ENCODE data around the gene HAAO. TPM values are rescaled to one million over a fixed set of nuclear protein-coding genes. Genes with fewer than 3 reads are reported as not detected.
A peak's percentile ranks its signal among the peaks of the same experiment; 100 is the strongest.

The HAAO gene
- total and polyA plus RNA-seq, 2 experiments from 2014 or later = 2.6 to 3.2 TPM

GRCh38 chr2:42827647-42828486 lies 35.5 kb upstream of the HAAO start (continued):
- TF ChIP-seq ZNF462 (CRISPR knock-in tag; IDR thresholded peaks at IDR 0.05) (no peak), POLR2AphosphoS5 (IDR thresholded peaks at IDR 0.05; ENCODE audit: low read depth) (no peak), CTCF (conservative IDR thresholded peaks at IDR 0.05; ENCODE audit: low read depth in 2 of 2) (peak; percentile 87 to 97), ZNF114 (CRISPR knock-in tag; IDR thresholded peaks at IDR 0.05) (no peak)

- peaks cover 6% of the 10 kb centered on the region for H3K4me1 Mint-ChIP-seq
- H2AFZ ChIP-seq = no peak overlapping the region
These were observed 33.8 kb upstream of the HAAO start for GRCh38 chr2:42826231-42826630.

More at GRCh38 chr2:42826231-42826630, 33.8 kb upstream of the HAAO start:
- ATAC-seq = no peak
- no peaks in the 10 kb centered on the region for H3F3A ChIP-seq (replicated peaks; ENCODE audit: low read depth)
- DNase-seq (ENCODE audit: low spot score) = no peak
- Mint-ChIP-seq H3K9me3 (no peaks in the 10 kb centered on the region), H3K27me3 (ENCODE audit: insufficient read depth, low read depth, poor library complexity) (peaks cover 16% of the 10 kb centered on the region), H3K36me3 (ENCODE audit: low read depth) (no peaks in the 10 kb centered on the region), H3K4me3 (no peak overlapping the region), H3K27ac (no peak overlapping the region)
- H3K4me3 ChIP-seq = no peak overlapping the region
- no peaks in the 10 kb centered on the region for H3K79me2 ChIP-seq (replicated peaks; ENCODE audit: insufficient read depth)
- H3K4me1 ChIP-seq (ENCODE audit: insufficient read depth) = no peaks in the 10 kb centered on the region
- H3K36me3 ChIP-seq (ENCODE audit: insufficient read depth) = no peaks in the 10 kb centered on the region
- H3K27ac ChIP-seq (ENCODE audit: low read depth) = no peak overlapping the region
- H4K20me1 ChIP-seq (replicated peaks; ENCODE audit: insufficient read depth) = no peaks in the 10 kb centered on the region
- H3K4me2 ChIP-seq = no peak overlapping the region
- TF ChIP-seq STAT1 (IDR thresholded peaks at IDR 0.05; ENCODE audit: unreplicated experiment) (no peak), CREB1 (CRISPR knock-in tag; IDR thresholded peaks at IDR 0.05; ENCODE audit: low read depth) (no peak), EZH2 (IDR thresholded peaks at IDR 0.05; ENCODE audit: low read depth, unreplicated experiment) (no peak), ETS1 (IDR thresholded peaks at IDR 0.05) (no peak)
- H3K27me3 ChIP-seq (ENCODE audit: insufficient read depth) = peaks cover 5% of the 10 kb centered on the region; the same call in 1 of the 2 replicates
- no peaks in the 10 kb centered on the region for H3K9me2 ChIP-seq (ENCODE audit: insufficient read depth)
